GM19395 (cell line): ENCODE measurements around the gene LRRIQ1.
A peak's percentile ranks its signal among the peaks of the same experiment; 100 is the strongest.

Experiments
- ATAC-seq: cut with Tn5 transposase; IDR thresholded peaks from one replicate; pipeline ENCODE4 v1.9.1; 2021; ENCODE audit warnings: mild to moderate bottlenecking, moderate library complexity; ENCODE audit not compliant: unreplicated experiment

The LRRIQ1 gene

DNA sequence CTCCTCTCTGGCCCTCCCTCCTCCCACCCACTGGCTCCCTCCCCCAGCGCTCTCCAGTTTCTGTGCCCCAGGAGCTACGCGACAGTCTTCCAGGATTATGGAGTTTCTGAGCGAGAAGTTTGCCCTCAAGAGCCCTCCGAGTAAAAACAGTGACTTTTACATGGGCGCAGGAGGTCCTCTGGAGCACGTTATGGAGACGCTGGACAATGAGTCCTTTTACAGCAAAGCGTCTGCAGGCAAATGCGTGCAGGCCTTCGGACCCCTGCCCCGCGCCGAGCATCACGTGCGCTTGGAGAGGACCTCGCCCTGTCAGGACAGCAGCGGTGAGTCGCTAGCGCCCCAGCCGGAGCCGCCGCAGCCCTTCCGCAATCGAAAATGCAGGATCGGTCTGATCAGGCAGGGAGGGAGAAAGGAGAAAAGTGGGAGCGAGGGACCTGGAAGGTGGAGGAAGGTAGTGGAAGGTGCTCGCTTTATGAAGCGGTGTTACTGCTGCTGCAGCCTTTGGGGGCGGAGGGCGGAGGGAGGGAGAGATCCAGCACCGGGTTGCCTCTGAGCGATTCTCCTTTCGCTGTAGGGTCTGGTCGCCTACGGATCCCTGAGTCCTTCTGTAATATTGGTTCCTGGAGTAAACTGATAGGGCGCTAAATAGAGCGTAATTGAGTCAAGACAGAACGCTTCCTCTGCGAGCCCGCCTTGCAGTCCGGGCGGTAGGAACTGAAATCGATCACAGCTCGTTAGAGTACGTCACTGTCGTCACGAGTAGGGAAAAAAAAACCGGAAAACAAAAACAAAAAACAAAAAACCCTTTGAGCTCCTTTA is 244.2 kb downstream of the LRRIQ1 start, which contains the start of gene ALX1:
Gene ALX1 (plus strand): TSS at position 56 of the 819 bp plus-strand sequence. CDS start 42 bp downstream, at position 98.
- ATAC-seq, result peak; percentile 62

DNA sequence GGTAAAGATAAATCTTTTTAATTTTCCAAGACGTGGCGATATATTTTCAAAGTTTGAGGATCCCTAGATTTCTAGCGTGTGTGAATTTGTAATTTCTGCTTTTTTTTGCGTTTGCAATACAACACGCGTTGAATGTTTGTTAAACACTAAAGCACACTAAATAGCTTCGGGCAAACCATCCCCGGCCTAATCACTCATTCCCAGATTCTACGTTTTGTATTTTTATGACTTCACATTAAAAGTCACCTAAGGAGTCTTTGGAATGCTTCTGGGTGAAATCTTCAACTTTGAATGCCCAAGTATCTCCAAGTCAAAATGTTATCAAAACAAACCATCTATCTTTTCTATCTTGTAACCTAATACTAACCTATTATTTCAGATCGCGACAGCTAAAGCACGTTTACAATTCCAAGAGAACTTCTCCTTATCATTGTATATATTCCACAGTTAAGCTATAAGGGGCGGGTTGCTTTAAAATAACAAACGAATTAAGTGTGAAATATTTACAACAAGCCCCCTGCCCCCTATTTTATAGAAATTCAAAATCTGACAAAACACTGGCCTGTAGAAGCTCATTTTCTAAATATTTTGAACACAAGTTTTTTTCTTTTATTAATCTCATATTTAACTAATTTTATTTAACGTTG is 245.0 kb downstream of the LRRIQ1 start:
- ATAC-seq, result peak; percentile 1

DNA sequence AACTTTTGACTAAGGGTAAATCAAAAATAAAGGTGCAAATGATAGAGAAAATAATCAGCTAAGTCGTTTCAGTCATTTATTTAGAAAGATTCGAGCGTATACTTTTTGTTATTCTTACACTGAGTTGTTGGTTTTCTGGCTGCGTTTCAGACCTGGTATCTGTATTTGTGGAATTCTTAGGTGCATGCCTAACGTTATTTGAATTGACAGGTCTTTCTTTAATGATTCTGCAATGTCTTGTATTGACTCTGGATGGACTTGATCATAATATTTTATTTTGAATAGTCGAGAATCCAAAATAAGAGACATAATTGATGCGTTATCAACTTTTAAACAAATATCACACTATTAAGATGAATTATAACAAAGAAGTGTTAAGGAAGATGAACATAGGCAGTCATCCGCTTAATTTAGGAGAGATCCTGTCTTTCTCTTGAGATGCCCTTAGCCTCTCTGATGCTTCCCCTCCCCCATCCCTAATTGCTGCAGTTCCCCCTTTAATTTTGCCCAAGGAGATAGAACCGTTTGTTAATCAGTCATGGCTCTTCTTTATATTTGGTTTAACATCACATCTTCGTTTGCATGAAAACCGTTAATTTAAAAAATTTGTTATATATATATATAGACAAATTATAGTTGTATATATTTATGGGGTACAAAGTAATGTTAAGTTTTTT is 245.6 kb downstream of the LRRIQ1 start:
- ATAC-seq, result no peak

DNA sequence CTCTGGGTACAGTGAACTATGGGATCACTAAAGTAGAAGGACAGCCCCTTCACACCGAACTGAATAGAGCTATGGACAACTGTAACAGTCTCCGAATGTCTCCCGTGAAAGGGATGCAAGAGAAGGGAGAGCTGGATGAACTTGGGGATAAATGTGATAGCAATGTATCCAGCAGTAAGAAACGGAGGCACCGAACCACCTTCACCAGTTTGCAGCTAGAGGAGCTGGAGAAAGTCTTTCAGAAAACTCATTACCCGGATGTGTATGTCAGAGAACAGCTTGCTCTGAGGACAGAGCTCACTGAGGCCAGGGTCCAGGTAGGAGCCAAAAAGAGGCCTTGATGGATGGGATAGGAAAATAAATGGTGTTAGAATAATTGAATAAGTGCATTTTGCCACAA is 247.4 kb downstream of the LRRIQ1 start:
- ATAC-seq, result no peak
